ENCODE results near the gene LRRC27.

The LRRC27 gene

GRCh38 chr10:132354356-132355094 is 22.5 kb downstream of the LRRC27 start:
- TF ChIP-seq NFIC (IDR thresholded peaks at IDR 0.05) = no peak
- TF ChIP-seq TCF12 (IDR thresholded peaks at IDR 0.05; ENCODE audit: low read depth) = no peak
- TF ChIP-seq USF1 (IDR thresholded peaks at IDR 0.05) = no peak
- TF ChIP-seq CREB1 (IDR thresholded peaks at IDR 0.05; ENCODE audit: low read depth) = no peak

GRCh38 chr10:132355297-132355696 is 23.3 kb downstream of the LRRC27 start:
- TF ChIP-seq REST (IDR thresholded peaks at IDR 0.05; ENCODE audit: low read depth) (no peak), TEAD4 (IDR thresholded peaks at IDR 0.05) (no peak), RAD21 (IDR thresholded peaks at IDR 0.05; ENCODE audit: low read depth) (no peak), CEBPB (IDR thresholded peaks at IDR 0.05) (no peak), FOXM1 (IDR thresholded peaks at IDR 0.05; ENCODE audit: borderline replicate concordance, low read depth) (no peak), EGR1 (IDR thresholded peaks at IDR 0.05) (no peak), CREB1 (IDR thresholded peaks at IDR 0.05; ENCODE audit: low read depth) (no peak), ZBTB7A (IDR thresholded peaks at IDR 0.05; ENCODE audit: low read depth) (no peak), YY1 (IDR thresholded peaks at IDR 0.05; ENCODE audit: low read depth) (no peak), TAF1 (IDR thresholded peaks at IDR 0.05; ENCODE audit: low read depth) (no peak), TCF12 (IDR thresholded peaks at IDR 0.05; ENCODE audit: low read depth) (no peak), EP300 (IDR thresholded peaks at IDR 0.05; ENCODE audit: borderline replicate concordance) (no peak), NFIC (IDR thresholded peaks at IDR 0.05) (no peak), USF1 (IDR thresholded peaks at IDR 0.05) (no peak)
- TF ChIP-seq, protein P1, sequence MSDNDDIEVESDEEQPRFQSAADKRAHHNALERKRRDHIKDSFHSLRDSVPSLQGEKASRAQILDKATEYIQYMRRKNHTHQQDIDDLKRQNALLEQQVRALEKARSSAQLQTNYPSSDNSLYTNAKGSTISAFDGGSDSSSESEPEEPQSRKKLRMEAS (IDR thresholded peaks at IDR 0.05) = no peak

DNA sequence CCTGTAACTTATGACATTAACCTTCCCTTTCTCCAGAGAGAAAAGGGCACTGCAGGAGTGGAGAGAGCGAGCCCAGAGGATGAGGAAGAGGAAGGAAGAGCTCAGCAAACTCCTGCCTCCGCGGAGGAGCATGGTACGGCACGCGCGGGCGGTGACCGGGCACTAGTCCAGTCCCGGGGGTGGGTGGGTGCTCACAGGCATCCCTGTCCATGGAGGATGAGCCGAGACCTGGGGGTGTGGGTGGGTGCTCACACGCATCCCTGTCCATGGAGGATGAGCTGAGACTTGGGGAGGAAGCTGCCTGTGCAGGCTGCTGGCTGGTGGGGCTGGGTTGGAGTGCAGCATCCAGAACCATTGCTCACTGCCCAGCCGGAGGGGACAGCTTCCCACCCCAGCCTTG is 23.8 kb downstream of the LRRC27 start:
- TF ChIP-seq TCF12 (IDR thresholded peaks at IDR 0.05; ENCODE audit: low read depth) = no peak
- TF ChIP-seq CREB1 (IDR thresholded peaks at IDR 0.05; ENCODE audit: low read depth) = no peak
- no peak for TF ChIP-seq ZBTB7A (IDR thresholded peaks at IDR 0.05; ENCODE audit: low read depth)
- TF ChIP-seq RAD21 (IDR thresholded peaks at IDR 0.05; ENCODE audit: low read depth) = no peak
- TF ChIP-seq YY1 (IDR thresholded peaks at IDR 0.05; ENCODE audit: low read depth) = no peak

- no peak for TF ChIP-seq ZBTB7A (IDR thresholded peaks at IDR 0.05; ENCODE audit: low read depth)
- TF ChIP-seq YY1 (IDR thresholded peaks at IDR 0.05; ENCODE audit: low read depth) = no peak
- TF ChIP-seq FOXM1 (IDR thresholded peaks at IDR 0.05; ENCODE audit: borderline replicate concordance, low read depth) = no peak
- no peak for TF ChIP-seq USF1 (IDR thresholded peaks at IDR 0.05)
- no peak for TF ChIP-seq NFIC (IDR thresholded peaks at IDR 0.05)
- no peak for TF ChIP-seq REST (IDR thresholded peaks at IDR 0.05; ENCODE audit: low read depth)
- no peak for TF ChIP-seq RAD21 (IDR thresholded peaks at IDR 0.05; ENCODE audit: low read depth)
- TF ChIP-seq TEAD4 (IDR thresholded peaks at IDR 0.05) = no peak
- TF ChIP-seq, protein P1 (IDR thresholded peaks at IDR 0.05) = no peak
- no peak for TF ChIP-seq EGR1 (IDR thresholded peaks at IDR 0.05)
- no peak for TF ChIP-seq TCF12 (IDR thresholded peaks at IDR 0.05; ENCODE audit: low read depth)
Observed at GRCh38 chr10:132356621-132357195, 24.7 kb downstream of the LRRC27 start.

DNA sequence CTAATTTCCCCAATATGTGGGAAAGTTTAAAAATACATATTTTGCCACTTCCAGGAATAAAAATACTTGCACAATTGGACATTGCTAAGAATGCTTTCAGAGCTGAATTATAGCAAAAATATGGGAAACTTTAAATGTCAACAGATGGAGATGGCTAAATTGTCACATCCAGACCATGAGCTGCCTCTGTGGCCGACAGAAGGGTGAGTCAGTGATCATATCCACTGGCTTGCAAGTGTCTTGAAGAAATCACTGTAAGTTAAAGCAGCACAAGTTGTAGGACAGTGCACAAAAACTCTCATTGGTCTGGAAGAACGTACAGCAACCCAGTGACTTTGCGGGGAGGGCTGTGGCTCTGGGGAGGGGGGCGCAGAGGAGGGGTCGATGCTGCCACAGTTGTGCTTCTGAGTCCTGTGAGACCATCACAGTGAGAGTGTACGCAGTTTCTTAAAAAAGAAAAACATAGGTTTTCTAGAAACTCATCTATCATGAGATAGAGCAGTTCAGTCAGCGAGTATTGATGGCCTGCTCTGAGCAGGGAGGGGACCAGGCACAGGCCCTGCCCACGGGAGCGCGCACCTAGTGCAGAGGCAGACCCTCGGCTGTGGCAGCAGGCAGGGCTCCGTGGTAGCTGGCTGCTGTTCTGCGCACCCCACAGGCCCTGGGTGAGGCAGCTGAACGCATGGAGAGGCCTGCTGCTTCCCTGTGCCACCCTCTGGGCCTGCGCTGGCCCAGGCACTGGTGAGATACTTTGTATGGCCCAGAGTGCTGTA is 25.5 kb downstream of the LRRC27 start:
- TF ChIP-seq TAF1 (IDR thresholded peaks at IDR 0.05; ENCODE audit: low read depth) (no peak), RAD21 (IDR thresholded peaks at IDR 0.05; ENCODE audit: low read depth) (no peak), EGR1 (IDR thresholded peaks at IDR 0.05) (no peak), TCF12 (IDR thresholded peaks at IDR 0.05; ENCODE audit: low read depth) (no peak), CEBPB (IDR thresholded peaks at IDR 0.05) (no peak), FOXM1 (IDR thresholded peaks at IDR 0.05; ENCODE audit: borderline replicate concordance, low read depth) (no peak), CREB1 (IDR thresholded peaks at IDR 0.05; ENCODE audit: low read depth) (no peak), YY1 (IDR thresholded peaks at IDR 0.05; ENCODE audit: low read depth) (no peak), TEAD4 (IDR thresholded peaks at IDR 0.05) (no peak), USF1 (IDR thresholded peaks at IDR 0.05) (no peak), EP300 (IDR thresholded peaks at IDR 0.05; ENCODE audit: borderline replicate concordance) (no peak), NFIC (IDR thresholded peaks at IDR 0.05) (no peak), REST (IDR thresholded peaks at IDR 0.05; ENCODE audit: low read depth) (no peak)
- TF ChIP-seq, protein P1 (IDR thresholded peaks at IDR 0.05) = no peak
